ENCODE results near the gene PNMT.
A peak's percentile ranks its signal among the peaks of the same experiment; 100 is the strongest.

Gene PNMT

GRCh38 chr17:39669897-39670735 lies 1.9 kb downstream of the PNMT start:
- no peak for DNase-seq (ENCODE audit: low spot score)

DNA sequence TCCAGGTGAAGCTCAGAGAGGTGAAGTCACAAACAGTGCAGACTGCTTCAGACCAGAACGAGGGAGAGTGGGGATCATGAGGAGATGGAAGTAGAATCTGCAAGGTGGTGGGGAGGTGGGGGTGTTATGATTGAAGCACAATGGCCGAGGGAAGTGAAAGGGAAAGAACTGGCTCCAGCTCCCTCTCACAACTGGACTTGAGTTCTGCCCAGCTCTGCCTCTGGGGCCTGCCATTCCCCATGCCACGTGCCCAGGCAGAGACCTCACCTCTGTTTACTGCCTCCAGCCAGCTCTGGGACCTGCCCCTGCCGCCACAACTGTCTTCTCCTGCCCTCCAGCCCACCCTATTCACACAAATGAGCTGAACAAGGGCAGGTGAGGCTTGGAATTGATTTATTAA lies 2.5 kb downstream of the PNMT start:
- DNase-seq (ENCODE audit: low spot score), result no peak

- peak; percentile 92 for DNase-seq (ENCODE audit: low spot score)
Measured at GRCh38 chr17:39671651-39672521, 3.6 kb downstream of the PNMT start.

DNA sequence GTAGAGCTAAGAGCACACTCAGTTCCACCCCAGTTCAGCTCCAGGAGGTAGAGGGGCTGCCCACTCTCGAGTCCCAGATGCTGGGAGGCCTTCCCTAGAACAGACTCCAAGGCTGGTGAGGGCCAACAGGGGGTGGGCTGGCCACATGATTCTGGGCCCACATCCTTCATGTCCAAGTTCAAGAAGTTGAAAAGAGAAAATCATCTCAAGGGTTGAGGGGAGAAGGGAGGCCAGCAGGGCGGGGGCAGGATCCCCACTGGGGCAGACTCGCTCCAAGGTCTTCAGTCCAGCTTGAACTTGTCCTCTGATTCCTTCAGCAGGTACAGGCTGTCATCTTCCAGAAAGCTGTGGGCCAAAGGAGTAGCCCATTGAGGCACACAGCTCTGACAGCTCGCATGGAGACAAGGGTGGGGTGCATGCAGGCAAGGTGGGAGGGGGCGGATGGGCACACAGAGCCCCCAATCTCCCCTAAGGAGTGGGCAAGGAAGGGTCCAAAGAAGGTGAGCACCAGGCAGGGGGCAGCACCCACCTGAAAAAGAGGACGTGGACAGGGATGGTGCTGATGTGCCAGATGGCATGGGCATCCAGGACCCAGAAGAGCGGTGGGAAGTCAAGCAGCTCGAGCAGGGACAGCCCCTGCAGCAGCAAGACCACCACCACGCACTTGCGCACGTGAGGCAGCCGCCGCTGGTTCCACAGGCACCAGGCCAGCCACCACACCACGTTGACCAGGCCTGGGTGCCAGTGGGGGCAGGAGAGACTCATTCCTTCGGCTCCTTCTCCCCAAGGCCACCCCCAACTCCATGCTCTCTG lies 4.5 kb downstream of the PNMT start:
- no peak for DNase-seq (ENCODE audit: low spot score)

GRCh38 chr17:39673335-39674081 lies 5.3 kb downstream of the PNMT start:
- no peak for DNase-seq (ENCODE audit: low spot score)

DNA sequence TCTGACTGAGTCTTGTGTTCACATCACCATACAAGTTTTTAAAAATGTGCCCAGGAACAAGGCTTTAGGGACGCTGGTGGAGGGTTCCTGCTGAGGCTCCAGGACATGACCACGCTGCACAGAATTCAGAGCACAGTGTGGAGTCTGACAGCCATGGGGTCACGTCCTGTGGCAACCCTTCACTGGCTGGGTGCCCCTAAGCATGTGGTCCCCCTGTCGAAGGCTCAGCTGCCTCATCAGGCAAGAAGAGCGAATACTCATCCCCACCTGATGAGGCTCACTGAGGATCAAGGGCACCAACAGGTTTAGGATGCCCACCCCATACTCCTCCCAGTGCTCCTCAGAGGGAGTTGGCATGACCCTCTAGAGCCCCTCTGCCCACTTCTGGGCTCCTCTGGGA lies 5.9 kb downstream of the PNMT start:
- no peak for DNase-seq (ENCODE audit: low spot score)

GRCh38 chr17:39674702-39675389 lies 6.6 kb downstream of the PNMT start:
- DNase-seq (ENCODE audit: low spot score), result no peak

- DNase-seq (ENCODE audit: low spot score), result no peak
Measured at GRCh38 chr17:39675390-39676082, 7.3 kb downstream of the PNMT start.

GRCh38 chr17:39676198-39676819 lies 8.1 kb downstream of the PNMT start:
- no peak for DNase-seq (ENCODE audit: low spot score)

DNA sequence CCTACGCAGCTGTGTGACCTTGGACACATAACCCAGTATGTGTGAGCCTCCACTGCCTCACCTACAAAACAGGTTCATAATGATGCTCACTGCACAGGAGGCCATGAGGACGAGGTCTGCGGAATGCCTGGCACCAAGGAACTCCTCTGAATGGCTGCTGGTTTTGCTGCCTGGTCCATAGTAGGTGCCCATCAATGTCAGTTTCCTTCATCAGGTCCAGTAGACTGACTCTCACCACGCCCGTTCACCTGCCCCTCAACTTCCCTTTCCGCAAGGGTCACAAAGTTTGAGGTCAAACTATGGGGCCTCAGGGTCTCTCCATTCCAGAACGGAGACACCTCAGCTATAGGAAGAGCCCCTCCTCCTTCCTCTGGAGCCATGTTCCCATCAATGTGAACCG lies 8.8 kb downstream of the PNMT start:
- no peak for DNase-seq (ENCODE audit: low spot score)

- no peak for DNase-seq (ENCODE audit: low spot score)
Measured at GRCh38 chr17:39677542-39678339, 9.5 kb downstream of the PNMT start.

GRCh38 chr17:39678340-39679116 lies 10.3 kb downstream of the PNMT start:
- no peak for DNase-seq (ENCODE audit: low spot score)

GRCh38 chr17:39679521-39680192 lies 11.4 kb downstream of the PNMT start:
- no peak for DNase-seq (ENCODE audit: low spot score)

GRCh38 chr17:39683295-39683939 lies 15.2 kb downstream of the PNMT start:
- no peak for DNase-seq (ENCODE audit: low spot score)

- DNase-seq (ENCODE audit: low spot score), result no peak
Measured at GRCh38 chr17:39684369-39685192, 16.3 kb downstream of the PNMT start.

DNA sequence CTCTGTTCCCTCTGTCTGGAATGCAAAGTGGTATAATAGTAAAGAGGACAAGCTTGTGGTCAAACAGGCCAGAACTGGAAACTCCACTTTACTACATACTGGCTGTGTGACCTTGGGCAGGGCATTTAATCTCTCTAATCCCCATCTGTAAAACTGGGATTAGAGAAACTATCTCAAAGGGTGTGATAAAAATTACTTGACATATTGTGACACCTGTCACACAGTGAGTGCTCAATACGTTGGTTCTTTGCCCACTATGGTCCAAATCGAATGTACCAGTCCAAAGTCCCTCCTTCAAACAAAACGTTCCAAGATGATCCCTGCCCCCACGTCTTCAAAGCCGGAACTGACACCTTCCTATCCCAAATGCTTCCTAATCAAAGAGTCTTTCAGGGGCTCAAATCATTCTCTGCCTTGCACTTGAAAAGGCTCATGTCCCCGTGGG lies 18.9 kb downstream of the PNMT start:
- DNase-seq (ENCODE audit: low spot score), result no peak
